Tibial artery (tissue), 4 donors: ENCODE data around the gene DYNLT4.

ENCODE experiments used
- DNase-seq, 2 donors: peaks; one replicate each; pipeline ENCODE4 v3.0.0-alpha.2; 2019
- H3K27ac ChIP-seq, 2 donors: fragments of 200-600 bp; sonication (generic) in 1 of 2; 1 replicate in 1 of 2; 2 replicates in 1 of 2; pipeline ENCODE4 v1.5.1; 2018 to 2019; ENCODE audit warnings: mild to moderate bottlenecking in 1 of 2
- H3K27me3 ChIP-seq, 2 donors: fragments of 200-600 bp; sonication (generic) in 1 of 2; one replicate each; pipeline versions ENCODE4 v1.5.1 to v1.6.0; 2016 to 2019
- H3K36me3 ChIP-seq, 3 donors: fragments of 200-600 bp; sonication (generic) in 2 of 3; one replicate each; pipeline ENCODE4 v1.5.1; 2016 to 2019; ENCODE audit warnings: mild to moderate bottlenecking in 2 of 3
- H3K4me1 ChIP-seq, 4 donors: fragments of 200-600 bp; sonication (generic) in 2 of 4; 1 replicate in 3 of 4; 2 replicates in 1 of 4; pipeline ENCODE4 v1.5.1; 2016 to 2019
- H3K4me3 ChIP-seq, 2 donors: fragments of 200-600 bp; sonication (generic) in 1 of 2; 1 replicate in 1 of 2; 2 replicates in 1 of 2; pipeline ENCODE4 v1.5.1; 2018 to 2019; ENCODE audit warnings: mild to moderate bottlenecking in 2 of 2
- H3K9me3 ChIP-seq, 3 donors: fragments of 200-600 bp; sonication (generic) in 1 of 3; one replicate each; pipeline ENCODE4 v1.5.1; 2016 to 2019
- intact Hi-C: fragments of 100-400 bp; cut with DNase I; formaldehyde crosslinking; loops from one replicate; pipeline ENCODE4 v1.15.0; 2023; ENCODE audit warnings: low total_unique reads
- TF ChIP-seq, protein P1 (sequence below), 2 experiments: fragments of 200-600 bp in 1 of 2; fragments of 450-650 bp in 1 of 2; IDR thresholded peaks; one replicate each; pipeline ENCODE4 v1.5.1; 2017 to 2019; ENCODE audit warnings: antibody characterized with exemption in 2 of 2, mild to moderate bottlenecking in 1 of 2, moderate library complexity in 1 of 2

DYNLT4 gene

DNA sequence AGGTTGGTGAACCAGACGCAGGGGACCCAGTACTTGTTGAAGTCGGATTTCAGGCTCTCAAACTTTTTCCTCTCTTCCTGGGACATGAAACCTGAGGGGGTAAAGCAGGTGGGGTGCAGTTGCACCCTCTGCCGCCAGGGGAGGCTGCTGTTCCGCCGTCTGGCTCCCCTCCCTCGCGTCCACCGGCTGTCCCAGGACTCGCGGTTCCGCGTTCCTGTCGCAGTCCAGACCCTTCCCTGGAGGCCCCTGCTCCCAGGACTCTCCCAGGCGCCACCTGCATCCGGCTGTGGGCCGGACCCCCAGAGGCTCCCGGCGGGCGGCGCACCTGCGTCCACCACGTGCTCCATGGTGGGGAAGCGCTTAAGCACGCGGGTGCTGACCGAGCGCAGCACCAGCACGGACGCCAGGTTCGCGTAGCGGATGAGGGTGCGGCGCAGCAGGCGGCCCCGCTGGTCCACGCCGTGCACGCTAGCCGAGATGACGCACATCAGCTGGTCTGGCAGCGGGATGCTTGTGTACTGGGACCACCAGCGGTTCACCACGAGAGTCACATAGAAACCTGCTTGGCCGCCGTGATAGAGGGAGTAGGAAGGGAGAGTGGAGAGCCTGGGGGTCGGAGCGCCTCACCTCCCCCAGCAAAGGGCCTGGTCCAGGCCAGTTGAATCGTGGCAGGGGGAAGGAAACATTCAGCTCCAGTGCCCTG, 20.9 kb downstream of the DYNLT4 start:
- peak overlapping the region; percentile 54 to 70 for H3K4me3 ChIP-seq
- H3K9me3 ChIP-seq = no peaks in the 10 kb centered on the region
- TF ChIP-seq, protein P1, sequence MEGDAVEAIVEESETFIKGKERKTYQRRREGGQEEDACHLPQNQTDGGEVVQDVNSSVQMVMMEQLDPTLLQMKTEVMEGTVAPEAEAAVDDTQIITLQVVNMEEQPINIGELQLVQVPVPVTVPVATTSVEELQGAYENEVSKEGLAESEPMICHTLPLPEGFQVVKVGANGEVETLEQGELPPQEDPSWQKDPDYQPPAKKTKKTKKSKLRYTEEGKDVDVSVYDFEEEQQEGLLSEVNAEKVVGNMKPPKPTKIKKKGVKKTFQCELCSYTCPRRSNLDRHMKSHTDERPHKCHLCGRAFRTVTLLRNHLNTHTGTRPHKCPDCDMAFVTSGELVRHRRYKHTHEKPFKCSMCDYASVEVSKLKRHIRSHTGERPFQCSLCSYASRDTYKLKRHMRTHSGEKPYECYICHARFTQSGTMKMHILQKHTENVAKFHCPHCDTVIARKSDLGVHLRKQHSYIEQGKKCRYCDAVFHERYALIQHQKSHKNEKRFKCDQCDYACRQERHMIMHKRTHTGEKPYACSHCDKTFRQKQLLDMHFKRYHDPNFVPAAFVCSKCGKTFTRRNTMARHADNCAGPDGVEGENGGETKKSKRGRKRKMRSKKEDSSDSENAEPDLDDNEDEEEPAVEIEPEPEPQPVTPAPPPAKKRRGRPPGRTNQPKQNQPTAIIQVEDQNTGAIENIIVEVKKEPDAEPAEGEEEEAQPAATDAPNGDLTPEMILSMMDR (IDR thresholded peaks at IDR 0.05) = peak; percentile 98 to 99
- H3K36me3 ChIP-seq = peaks cover 0 to 4% (median 2%) of the 10 kb centered on the region in 3 donors
- DNase-seq = peak in 1 of 2 donors; percentile 83
- H3K27me3 ChIP-seq = no peaks in the 10 kb centered on the region
- intact Hi-C loops = loop anchor here (5.0 to 10.0 kb wide), 2 partner anchors 226 to 519 kb away; partner anchors contain the start of genes HECTD3 and UROD
- H3K27ac ChIP-seq = peak overlapping the region; percentile 79 to 80
- peaks cover 0 to 34% (median 26%) of the 10 kb centered on the region in 4 donors for H3K4me1 ChIP-seq

DNA sequence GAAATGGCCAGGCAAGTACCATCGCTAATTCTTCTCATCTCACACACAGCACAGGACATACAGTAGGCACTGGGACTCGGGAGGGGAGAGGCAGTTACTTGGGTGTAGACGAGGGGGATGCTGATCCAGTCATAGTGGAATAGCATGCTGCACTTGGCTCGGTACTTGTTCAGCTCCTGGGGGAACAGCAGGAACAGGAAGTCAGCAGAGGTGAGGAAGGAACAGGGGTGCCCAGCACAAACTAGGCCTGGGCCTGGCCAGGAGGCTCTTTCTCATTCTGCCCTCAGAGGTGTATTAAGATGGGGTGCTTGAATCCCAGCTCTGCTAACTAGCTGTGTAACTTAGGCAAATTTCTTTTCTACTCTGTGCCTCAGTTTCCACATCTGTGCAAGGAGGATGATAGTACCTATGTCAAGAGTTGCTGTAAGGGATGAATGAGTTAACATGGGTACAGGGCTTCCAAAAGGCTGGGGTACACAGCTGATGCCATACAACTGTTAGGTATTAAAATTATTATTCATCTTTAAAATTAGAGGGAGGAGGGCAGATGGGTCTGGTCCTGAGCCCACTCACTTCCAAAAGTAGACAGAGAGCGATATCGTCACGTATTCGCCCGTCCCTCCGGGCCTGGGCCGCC, 21.5 kb downstream of the DYNLT4 start:
- Histone ChIP-seq H3K4me1 (peaks cover 0 to 34% (median 26%) of the 10 kb centered on the region in 4 donors), H3K36me3 (peaks cover 0 to 10% (median 9%) of the 10 kb centered on the region in 3 donors), H3K27ac (peak overlapping the region; percentile 79 to 80), H3K4me3 (peak overlapping the region; percentile 54 to 70), H3K9me3 (no peaks in the 10 kb centered on the region), H3K27me3 (no peaks in the 10 kb centered on the region)
- intact Hi-C loops = loop anchor here (5.0 to 10.0 kb wide), 2 partner anchors 227 to 519 kb away; partner anchors contain the start of genes HECTD3 and UROD
- DNase-seq = no peak
- TF ChIP-seq, protein P1 (IDR thresholded peaks at IDR 0.05) = no peak

DNA sequence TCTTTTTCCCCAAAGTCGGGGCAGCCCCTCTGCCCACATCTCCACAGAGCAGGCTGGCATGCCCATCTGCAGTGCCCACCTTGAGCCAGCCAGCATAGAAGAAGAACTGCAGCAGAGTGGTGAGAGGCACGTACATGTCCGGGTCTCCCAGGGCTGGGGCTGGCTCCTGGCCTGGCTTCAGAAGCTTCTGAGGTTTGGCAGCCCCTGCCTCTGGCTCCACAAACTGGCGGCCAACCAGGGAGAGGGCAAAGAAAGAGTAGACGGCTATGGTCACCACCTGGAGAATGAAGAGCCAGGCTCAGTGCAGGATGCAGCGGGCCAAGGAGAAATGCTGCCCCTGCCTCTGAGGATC, 22.1 kb downstream of the DYNLT4 start:
- Histone ChIP-seq H3K27me3 (no peaks in the 10 kb centered on the region), H3K4me1 (peaks cover 0 to 34% (median 26%) of the 10 kb centered on the region in 4 donors), H3K36me3 (peaks cover 0 to 15% (median 15%) of the 10 kb centered on the region in 3 donors), H3K4me3 (no peak overlapping the region), H3K9me3 (no peaks in the 10 kb centered on the region), H3K27ac (peak overlapping the region; percentile 60 to 71)
- TF ChIP-seq, protein P1 (IDR thresholded peaks at IDR 0.05) = no peak
- DNase-seq = no peak
- intact Hi-C loops = loop anchor here (5.0 to 10.0 kb wide), 2 partner anchors 227 to 520 kb away; partner anchors contain the start of genes HECTD3 and UROD

DNA sequence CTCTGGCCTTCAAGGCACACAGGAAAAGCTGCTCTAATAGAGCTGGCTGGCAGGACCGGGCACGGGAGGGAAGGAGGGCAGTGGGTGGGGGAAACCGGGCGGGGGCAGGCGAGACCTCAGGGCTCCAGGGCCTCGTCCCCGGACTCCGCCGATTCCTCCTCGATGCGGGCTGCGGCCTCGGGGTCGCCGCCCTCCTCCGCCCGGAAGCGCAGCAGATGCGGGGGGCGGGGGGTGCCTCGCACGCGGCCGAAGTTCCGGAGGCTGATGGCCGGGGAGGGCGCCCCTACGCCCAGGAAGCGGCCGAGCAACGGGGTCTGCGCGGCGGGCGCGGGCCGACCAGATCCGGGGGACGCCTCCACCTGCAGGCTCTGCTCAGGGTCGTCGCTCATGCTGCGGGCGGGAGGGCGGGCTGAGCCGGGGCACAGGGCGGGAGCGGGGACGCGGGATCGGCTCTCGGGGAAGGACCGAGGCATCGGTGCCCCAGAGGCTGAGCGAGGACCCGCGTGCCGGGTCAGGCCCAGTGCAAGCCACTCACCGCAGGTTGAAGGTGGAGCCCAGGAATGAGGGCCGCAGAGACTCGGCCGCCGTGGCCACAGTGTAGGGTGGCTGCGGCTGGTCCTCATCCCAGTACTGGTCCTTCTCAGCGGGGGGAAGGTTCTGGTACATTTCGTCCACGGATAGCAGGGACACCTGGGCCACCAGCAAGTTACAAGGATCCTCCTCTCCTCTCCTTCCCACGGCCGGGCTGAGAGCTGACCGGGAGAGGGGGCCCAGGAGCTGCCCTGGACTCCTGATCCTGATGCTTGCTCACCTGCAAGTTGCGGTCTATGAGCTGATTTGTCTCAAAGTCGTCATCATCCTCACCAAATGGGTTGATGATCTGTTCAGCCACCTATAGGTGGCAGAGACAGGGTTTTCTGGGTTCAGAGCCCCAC, 22.8 kb downstream of the DYNLT4 start:
- TF ChIP-seq, protein P1 (IDR thresholded peaks at IDR 0.05) = no peak
- H3K4me1 ChIP-seq = peaks cover 0 to 34% (median 26%) of the 10 kb centered on the region in 4 donors
- no peaks in the 10 kb centered on the region for H3K27me3 ChIP-seq
- intact Hi-C loops = loop anchor here (5.0 to 10.0 kb wide), 2 partner anchors 228 to 520 kb away; partner anchors contain the start of genes HECTD3 and UROD
- DNase-seq = no peak
- peak overlapping the region; percentile 60 to 71 for H3K27ac ChIP-seq
- no peaks in the 10 kb centered on the region for H3K9me3 ChIP-seq
- H3K36me3 ChIP-seq = peaks cover 0 to 22% (median 21%) of the 10 kb centered on the region in 3 donors
- H3K4me3 ChIP-seq = peak overlapping the region; percentile 55 to 61

DNA sequence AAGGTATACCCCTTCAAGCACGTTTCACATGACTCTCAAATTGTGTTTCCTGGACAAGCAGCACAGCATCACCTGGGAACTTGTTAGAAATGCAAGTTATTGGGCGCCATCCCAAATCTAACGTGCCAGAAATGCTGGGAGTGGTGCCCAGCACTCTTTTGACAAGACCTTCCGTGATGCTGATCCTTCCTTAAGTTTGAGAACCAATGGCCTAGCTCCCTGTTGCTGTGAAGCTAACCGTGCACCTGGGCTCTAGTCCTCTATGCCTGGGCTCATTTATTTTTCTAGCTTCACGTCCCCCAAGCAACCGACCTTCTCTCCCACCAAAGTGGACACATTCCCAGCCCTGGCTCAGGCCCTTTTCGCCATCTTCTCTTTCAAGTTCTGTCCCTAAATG, 23.5 kb downstream of the DYNLT4 start:
- peak overlapping the region; percentile 60 to 71 for H3K27ac ChIP-seq
- peak overlapping the region; percentile 55 to 61 for H3K4me3 ChIP-seq
- peaks cover 3 to 28% (median 28%) of the 10 kb centered on the region in 3 donors for H3K36me3 ChIP-seq
- TF ChIP-seq, protein P1 (IDR thresholded peaks at IDR 0.05) = no peak
- intact Hi-C loops = loop anchor here (10.0 kb wide), 1 partner anchor 521 kb away; no protein-coding TSS in a partner anchor
- DNase-seq = no peak
- no peaks in the 10 kb centered on the region for H3K9me3 ChIP-seq
- H3K4me1 ChIP-seq = peaks cover 0 to 34% (median 26%) of the 10 kb centered on the region in 4 donors
- no peaks in the 10 kb centered on the region for H3K27me3 ChIP-seq
